ENCODE data around the gene TRA2A. TPM values are rescaled to one million over a fixed set of nuclear protein-coding genes. Genes with fewer than 3 reads are reported as not detected.

The TRA2A gene
- 20.3 and 25.8 TPM in 2 replicates for total RNA-seq

DNA sequence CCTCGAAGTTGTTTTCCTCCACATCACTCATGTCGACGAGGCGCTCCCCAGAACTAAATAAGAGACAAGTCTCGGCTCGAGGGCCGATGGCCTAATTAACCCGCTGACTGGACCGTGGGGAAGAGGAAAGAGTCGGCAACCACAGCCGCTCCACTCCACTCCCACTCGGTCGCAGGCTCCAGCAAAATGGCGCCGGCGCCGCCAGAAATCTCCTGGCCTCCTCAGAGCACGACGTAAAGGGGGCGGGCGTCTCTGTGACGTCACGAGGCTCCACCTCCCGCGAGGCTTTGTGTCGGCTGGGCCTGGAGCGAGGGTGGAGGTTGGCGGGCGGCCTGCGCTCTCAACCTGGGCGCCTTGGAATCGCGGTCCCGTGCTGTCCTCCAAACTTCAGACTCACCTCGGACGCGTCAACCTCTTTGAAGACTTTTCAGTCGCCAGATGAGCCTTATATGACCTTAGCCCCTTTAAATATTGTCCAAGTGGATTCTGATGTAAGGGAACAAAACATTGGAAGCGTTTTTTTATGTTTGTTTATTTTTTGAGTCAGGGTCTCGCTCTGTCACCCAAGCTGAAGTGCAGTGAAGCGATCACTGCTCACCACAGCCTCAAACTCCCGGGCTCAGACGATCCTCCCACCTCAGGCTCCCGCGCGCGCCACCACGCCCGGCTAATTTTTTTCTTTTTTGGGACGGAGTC is at the start of gene TRA2A:
Gene TRA2A (minus strand): TSS at position 188 of the 696 bp plus-strand sequence. CDS start 157 bp downstream, at position 31.

DNA sequence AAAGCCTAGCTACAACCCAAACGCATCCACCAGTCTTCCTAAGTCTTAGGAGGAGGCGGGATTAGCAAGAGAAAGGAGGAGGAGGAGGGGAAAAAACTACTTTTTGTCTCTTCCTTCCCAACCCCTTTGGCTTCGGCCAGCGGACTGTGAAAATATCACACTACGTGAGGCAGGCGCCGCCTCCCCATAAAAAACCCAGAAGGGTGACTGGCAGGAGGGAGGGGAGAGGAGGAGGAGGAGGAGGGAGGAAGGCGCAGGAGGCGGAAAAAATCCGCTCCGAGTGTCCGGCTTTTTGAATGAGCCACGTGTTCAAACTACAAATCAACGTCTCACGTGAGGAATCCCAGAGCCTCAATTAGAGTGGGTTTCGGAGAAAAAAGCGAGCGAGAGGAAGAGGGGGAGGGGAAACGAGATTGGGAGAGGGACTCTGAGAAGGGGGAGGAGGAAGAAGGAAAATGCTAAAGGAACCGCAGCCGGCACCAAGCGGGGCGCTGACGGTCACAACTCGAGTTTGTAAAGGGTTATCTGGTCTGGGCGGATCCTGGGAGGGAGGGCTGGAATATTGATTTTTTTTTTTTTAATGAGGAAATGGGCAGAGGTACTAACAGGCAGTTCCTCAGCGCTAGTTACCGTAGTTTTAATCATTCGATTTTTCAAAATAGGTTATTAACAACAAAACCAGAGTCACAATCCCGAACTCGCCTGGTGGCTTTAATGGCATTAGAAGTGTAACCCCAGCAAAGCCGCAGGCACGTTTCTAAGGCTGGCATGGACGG is 61.3 kb downstream of the TRA2A start, which contains the start of gene IGF2BP3:
Gene IGF2BP3 (minus strand): TSS at position 162 of the 776 bp plus-strand sequence. CDS start 381 bp downstream, outside the sequence.

Other genes starting within 250 kb of the TRA2A start
- gene MALSU1, start 232.6 kb downstream of the TRA2A start, total RNA-seq: 76.7 and 87.2 TPM in 2 replicates
- gene IGF2BP3, start 61.5 kb downstream of the TRA2A start, total RNA-seq: 8.4 and 12.8 TPM in 2 replicates
- 9.2 and 10.7 TPM in 2 replicates for gene CCDC126, start 65.4 kb upstream of the TRA2A start, total RNA-seq
- gene FAM221A, start 148.2 kb upstream of the TRA2A start, total RNA-seq: 0.65 and 1.7 TPM in 2 replicates
- gene STK31, start 178.2 kb upstream of the TRA2A start, total RNA-seq: under 0.01 TPM in 1 of 2 replicates, not detected in the other